ENCODE data around the gene TMEM214.
A peak's percentile ranks its signal among the peaks of the same experiment; 100 is the strongest.

The TMEM214 gene

GRCh38 chr2:27083410-27084296, 50.9 kb downstream of the TMEM214 start:
- Histone ChIP-seq H3K9ac (ENCODE audit: low read depth, low read length) (no peak overlapping the region), H3K27me3 (ENCODE audit: control insufficient read depth, insufficient read depth, low read length) (peaks cover 15% of the 10 kb centered on the region), H3K4me1 (ENCODE audit: control insufficient read depth, insufficient read depth, low read length) (peaks cover 3% of the 10 kb centered on the region), H3K36me3 (ENCODE audit: control insufficient read depth, insufficient read depth, low read length) (no peaks in the 10 kb centered on the region), H3K4me3 (ENCODE audit: low read depth, low read length) (no peak overlapping the region), H3K9me3 (ENCODE audit: control insufficient read depth, insufficient read depth, low read length) (no peaks in the 10 kb centered on the region)

DNA sequence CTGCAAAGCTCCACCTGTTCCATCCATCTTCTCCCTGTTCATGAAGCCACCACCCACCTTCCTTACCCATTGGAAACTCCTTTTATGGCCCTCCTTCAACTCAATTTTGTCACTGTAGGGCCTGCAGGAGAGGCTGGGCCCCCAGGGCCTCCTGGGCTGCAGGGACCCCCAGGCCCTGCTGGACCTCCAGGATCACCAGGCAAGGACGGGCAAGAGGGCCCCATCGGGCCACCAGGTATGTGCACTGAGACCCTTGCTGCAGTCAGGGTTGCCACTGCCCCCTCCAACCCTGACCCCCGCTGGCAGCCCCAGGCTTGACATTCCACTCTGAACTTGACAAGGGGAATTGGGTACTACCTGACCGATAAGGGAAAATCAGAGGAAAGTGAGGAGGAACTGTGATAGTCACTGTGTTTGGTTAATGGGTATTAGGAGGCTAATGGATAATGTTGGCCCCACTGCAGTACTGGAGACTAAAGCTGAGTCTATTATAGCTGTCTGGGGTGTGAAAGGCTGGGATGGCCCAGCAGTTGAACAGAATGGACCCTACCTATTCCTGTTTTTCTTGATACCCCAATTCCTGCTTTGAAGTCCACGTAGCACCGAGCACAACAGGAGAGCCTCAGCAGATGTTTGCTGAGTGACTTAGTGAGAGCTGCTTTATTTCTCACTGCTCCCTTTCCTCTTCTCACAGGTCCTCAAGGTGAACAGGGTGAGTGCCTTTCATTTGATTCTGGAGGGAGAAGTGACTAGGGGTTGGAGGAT, 51.7 kb downstream of the TMEM214 start:
- Histone ChIP-seq H3K4me3 (ENCODE audit: low read depth, low read length) (no peak overlapping the region), H3K36me3 (ENCODE audit: control insufficient read depth, insufficient read depth, low read length) (no peaks in the 10 kb centered on the region), H3K4me1 (ENCODE audit: control insufficient read depth, insufficient read depth, low read length) (peaks cover 3% of the 10 kb centered on the region), H3K27me3 (ENCODE audit: control insufficient read depth, insufficient read depth, low read length) (peaks cover 15% of the 10 kb centered on the region), H3K9ac (ENCODE audit: low read depth, low read length) (no peak overlapping the region), H3K9me3 (ENCODE audit: control insufficient read depth, insufficient read depth, low read length) (no peaks in the 10 kb centered on the region)

GRCh38 chr2:27085062-27085672, 52.4 kb downstream of the TMEM214 start:
- Histone ChIP-seq H3K4me1 (ENCODE audit: control insufficient read depth, insufficient read depth, low read length) (peaks cover 3% of the 10 kb centered on the region), H3K9me3 (ENCODE audit: control insufficient read depth, insufficient read depth, low read length) (no peaks in the 10 kb centered on the region), H3K27me3 (ENCODE audit: control insufficient read depth, insufficient read depth, low read length) (peaks cover 15% of the 10 kb centered on the region), H3K36me3 (ENCODE audit: control insufficient read depth, insufficient read depth, low read length) (no peaks in the 10 kb centered on the region), H3K9ac (ENCODE audit: low read depth, low read length) (peak overlapping the region; percentile 60), H3K4me3 (ENCODE audit: low read depth, low read length) (peak overlapping the region; percentile 74)

- Histone ChIP-seq H3K9ac (ENCODE audit: low read depth, low read length) (peak overlapping the region; percentile 60), H3K4me1 (ENCODE audit: control insufficient read depth, insufficient read depth, low read length) (peaks cover 3% of the 10 kb centered on the region), H3K36me3 (ENCODE audit: control insufficient read depth, insufficient read depth, low read length) (no peaks in the 10 kb centered on the region), H3K9me3 (ENCODE audit: control insufficient read depth, insufficient read depth, low read length) (no peaks in the 10 kb centered on the region), H3K4me3 (ENCODE audit: low read depth, low read length) (peak overlapping the region; percentile 74), H3K27me3 (ENCODE audit: control insufficient read depth, insufficient read depth, low read length) (peaks cover 15% of the 10 kb centered on the region)
These were observed 52.9 kb downstream of the TMEM214 start for GRCh38 chr2:27085673-27086089.

DNA sequence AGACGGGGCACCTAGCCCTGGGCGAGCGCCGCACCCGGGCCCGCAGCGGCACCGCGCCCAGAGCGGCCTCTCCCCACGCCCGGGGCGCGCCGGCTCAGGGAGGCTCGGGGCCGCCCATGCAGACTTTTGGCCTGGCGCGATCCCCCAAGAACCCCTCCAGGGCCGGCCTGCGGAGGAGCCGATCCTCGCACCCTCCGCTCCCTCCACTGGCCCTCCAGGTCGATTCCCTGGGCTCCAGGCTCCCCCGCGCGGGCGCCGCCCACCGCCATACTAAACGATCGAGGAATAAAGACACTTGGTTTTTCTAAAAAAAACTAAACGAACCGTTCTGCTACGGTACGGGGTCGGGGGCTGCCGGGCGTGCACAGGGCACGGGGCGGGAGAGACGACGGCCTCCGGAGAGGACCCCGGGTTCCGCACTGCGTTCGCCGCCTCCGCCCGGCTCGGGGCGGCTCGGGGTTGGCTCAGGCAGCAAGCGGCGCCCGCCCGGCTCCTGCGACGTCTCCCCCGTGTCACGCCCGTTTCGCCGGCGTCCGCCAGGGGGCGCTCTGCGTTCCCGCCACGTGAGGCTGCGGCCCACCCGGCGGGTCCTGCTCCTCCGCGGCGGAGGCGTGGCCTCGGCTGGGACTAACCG, 53.4 kb downstream of the TMEM214 start:
- H3K4me1 ChIP-seq (ENCODE audit: control insufficient read depth, insufficient read depth, low read length): peaks cover 3% of the 10 kb centered on the region
- peaks cover 15% of the 10 kb centered on the region for H3K27me3 ChIP-seq (ENCODE audit: control insufficient read depth, insufficient read depth, low read length)
- H3K36me3 ChIP-seq (ENCODE audit: control insufficient read depth, insufficient read depth, low read length): no peaks in the 10 kb centered on the region
- H3K9ac ChIP-seq (ENCODE audit: low read depth, low read length): peak overlapping the region; percentile 73
- peak overlapping the region; percentile 74 for H3K4me3 ChIP-seq (ENCODE audit: low read depth, low read length)
- H3K9me3 ChIP-seq (ENCODE audit: control insufficient read depth, insufficient read depth, low read length): no peaks in the 10 kb centered on the region

- Histone ChIP-seq H3K9ac (ENCODE audit: low read depth, low read length) (peak within 1 kb of the TSS; percentile 73), H3K4me3 (ENCODE audit: low read depth, low read length) (peak within 1 kb of the TSS; percentile 80), H3K4me1 (ENCODE audit: control insufficient read depth, insufficient read depth, low read length) (peaks cover 3% of the 10 kb centered on the region), H3K9me3 (ENCODE audit: control insufficient read depth, insufficient read depth, low read length) (no peaks in the 10 kb centered on the region), H3K27me3 (ENCODE audit: control insufficient read depth, insufficient read depth, low read length) (peaks cover 15% of the 10 kb centered on the region), H3K36me3 (ENCODE audit: control insufficient read depth, insufficient read depth, low read length) (no peaks in the 10 kb centered on the region)
These were observed 54.2 kb downstream of the TMEM214 start, which contains the start of gene KHK for GRCh38 chr2:27086724-27087593. Gene KHK (plus strand): TSS chr2:27086772. CDS start chr2:27087260, 488 bp downstream.

- Histone ChIP-seq H3K36me3 (ENCODE audit: control insufficient read depth, insufficient read depth, low read length) (no peaks in the 10 kb centered on the region), H3K4me1 (ENCODE audit: control insufficient read depth, insufficient read depth, low read length) (peaks cover 3% of the 10 kb centered on the region), H3K9ac (ENCODE audit: low read depth, low read length) (no peak overlapping the region), H3K9me3 (ENCODE audit: control insufficient read depth, insufficient read depth, low read length) (no peaks in the 10 kb centered on the region), H3K4me3 (ENCODE audit: low read depth, low read length) (no peak overlapping the region), H3K27me3 (ENCODE audit: control insufficient read depth, insufficient read depth, low read length) (peaks cover 15% of the 10 kb centered on the region)
These were observed 55.2 kb downstream of the TMEM214 start for GRCh38 chr2:27087823-27088410.

DNA sequence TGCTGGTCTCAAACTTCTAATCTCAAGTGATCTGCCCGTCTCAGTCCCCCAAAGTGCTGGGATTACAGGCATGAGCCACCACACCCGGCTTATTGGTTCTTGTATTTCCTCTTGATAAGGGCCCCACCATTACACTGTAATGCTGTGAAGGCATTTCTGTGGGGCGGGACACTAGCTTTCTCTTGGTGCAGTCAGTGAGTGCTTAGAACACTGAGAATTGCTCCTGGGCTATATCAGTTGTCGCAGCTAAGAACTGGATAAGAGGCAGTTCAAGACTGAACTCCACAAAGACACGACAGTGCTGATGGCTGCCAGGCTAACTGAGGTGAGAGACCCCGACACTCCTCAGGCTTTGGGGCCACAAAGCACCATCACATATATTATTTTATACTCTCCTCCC, 55.9 kb downstream of the TMEM214 start:
- Histone ChIP-seq H3K36me3 (ENCODE audit: control insufficient read depth, insufficient read depth, low read length) (no peaks in the 10 kb centered on the region), H3K9ac (ENCODE audit: low read depth, low read length) (no peak overlapping the region), H3K9me3 (ENCODE audit: control insufficient read depth, insufficient read depth, low read length) (no peaks in the 10 kb centered on the region), H3K4me3 (ENCODE audit: low read depth, low read length) (no peak overlapping the region), H3K4me1 (ENCODE audit: control insufficient read depth, insufficient read depth, low read length) (peaks cover 3% of the 10 kb centered on the region), H3K27me3 (ENCODE audit: control insufficient read depth, insufficient read depth, low read length) (peaks cover 15% of the 10 kb centered on the region)

DNA sequence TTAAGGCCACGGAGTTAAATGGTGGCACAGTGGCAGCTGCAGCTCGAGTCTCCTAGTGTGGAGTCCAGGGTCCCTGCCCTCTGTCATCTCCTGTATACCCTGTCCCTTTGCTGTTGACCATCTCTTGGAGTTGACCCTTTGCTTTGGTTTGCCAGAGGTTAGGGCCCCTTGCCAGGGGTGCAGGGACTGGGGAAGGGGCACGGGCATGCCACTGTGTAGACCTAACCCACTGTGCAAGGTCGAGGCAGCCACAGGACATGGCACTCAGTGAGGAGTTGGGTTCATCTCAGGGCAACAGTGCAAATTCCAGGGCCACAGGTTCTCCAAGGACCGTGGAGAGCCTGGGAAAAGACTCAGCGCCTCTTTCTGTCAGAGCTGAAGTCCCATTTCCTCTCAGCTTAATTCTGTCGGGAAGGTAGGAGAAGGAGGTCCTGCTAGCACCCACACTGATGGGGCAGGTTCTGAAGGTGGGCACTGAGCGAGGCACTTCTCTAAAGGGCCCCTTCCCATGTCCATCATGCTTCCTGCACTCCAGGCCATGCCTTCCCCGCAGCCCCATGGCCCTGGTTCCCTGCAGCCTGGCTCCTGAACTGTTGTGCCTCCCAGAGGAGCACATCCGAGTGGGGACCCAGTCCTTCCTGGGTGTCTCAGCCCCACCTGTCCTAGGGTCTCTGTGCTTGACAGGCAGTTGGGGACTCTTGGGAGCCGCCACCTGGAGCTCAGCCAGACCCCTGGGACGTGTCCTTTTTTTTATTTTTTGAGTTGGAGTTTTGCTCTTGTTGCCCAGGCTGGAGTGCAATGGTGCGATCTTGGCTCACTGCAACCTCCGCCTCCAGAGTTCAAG, 56.6 kb downstream of the TMEM214 start:
- Histone ChIP-seq H3K4me1 (ENCODE audit: control insufficient read depth, insufficient read depth, low read length) (peaks cover 3% of the 10 kb centered on the region), H3K9ac (ENCODE audit: low read depth, low read length) (no peak overlapping the region), H3K36me3 (ENCODE audit: control insufficient read depth, insufficient read depth, low read length) (no peaks in the 10 kb centered on the region), H3K27me3 (ENCODE audit: control insufficient read depth, insufficient read depth, low read length) (peaks cover 15% of the 10 kb centered on the region), H3K9me3 (ENCODE audit: control insufficient read depth, insufficient read depth, low read length) (no peaks in the 10 kb centered on the region), H3K4me3 (ENCODE audit: low read depth, low read length) (no peak overlapping the region)
